Neural cell (in vitro differentiated cells): ENCODE data around the gene EYS. TPM values are rescaled to one million over a fixed set of nuclear protein-coding genes. Genes with fewer than 3 reads are reported as not detected.

Experiments
- H2AFZ ChIP-seq: fragments of 200-600, 300-800 bp; sonication (generic), shearing (Covaris generic); 2 replicates; pipeline ENCODE4 v1.6.0; 2014; ENCODE audit warnings: low read depth, mild to moderate bottlenecking, antibody characterized with exemption, low read length, moderate library complexity
- H3F3A ChIP-seq: fragments of 200-600 bp; shearing (Covaris generic); 2 replicates; pipeline ENCODE4 v1.6.1; 2016; ENCODE audit warnings: mild to moderate bottlenecking, moderate library complexity, mixed read lengths, antibody characterized with exemption, low read length; ENCODE audit not compliant: insufficient read depth, poor library complexity, severe bottlenecking
- H3K27ac ChIP-seq: fragments of 200-600, 300-800 bp; sonication (generic), shearing (Covaris generic); 2 replicates; pipeline ENCODE4 v1.5.1; 2014; ENCODE audit warnings: mild to moderate bottlenecking, low read length, moderate library complexity
- H3K27me3 ChIP-seq: fragments of 300-800, 200-600 bp; sonication (generic), shearing (Covaris generic); 2 replicates; pipeline ENCODE4 v1.6.0; 2014; ENCODE audit warnings: mild to moderate bottlenecking, low read depth, low read length, moderate library complexity; ENCODE audit not compliant: insufficient read depth
- H3K36me3 ChIP-seq: fragments of 300-800, 200-600 bp; sonication (generic), shearing (Covaris generic); 2 replicates; pipeline ENCODE4 v1.5.1; 2014; ENCODE audit warnings: mild to moderate bottlenecking, antibody characterized with exemption, low read length, moderate library complexity; ENCODE audit not compliant: insufficient read depth
- H3K4me2 ChIP-seq: fragments of 300-800, 200-600 bp; sonication (generic), shearing (Covaris generic); 2 replicates; pipeline ENCODE4 v1.6.0; 2014; ENCODE audit warnings: mild to moderate bottlenecking, low read length
- H3K4me3 ChIP-seq: fragments of 300-800, 200-600 bp; sonication (generic), shearing (Covaris generic); 2 replicates; pipeline ENCODE4 v1.5.1; 2014; ENCODE audit warnings: mild to moderate bottlenecking, low read length, moderate library complexity
- H3K79me2 ChIP-seq: fragments of 200-600 bp; shearing (Covaris generic); replicated peaks from 2 replicates; pipeline ENCODE4 v1.6.0; 2014; ENCODE audit warnings: mild to moderate bottlenecking, low read length, moderate library complexity; ENCODE audit not compliant: insufficient read depth
- H3K9ac ChIP-seq: fragments of 300-800, 200-600 bp; sonication (generic), shearing (Covaris generic); 2 replicates; pipeline ENCODE4 v1.6.1; 2016; ENCODE audit warnings: mild to moderate bottlenecking, low read length, mixed read lengths
- H3K9me2 ChIP-seq: fragments of 200-600 bp; shearing (Covaris generic); 2 replicates; pipeline ENCODE4 v1.6.1; 2016; ENCODE audit warnings: mild to moderate bottlenecking, low read length, mixed read lengths; ENCODE audit not compliant: insufficient read depth
- H3K9me3 ChIP-seq: fragments of 200-600, 300-800 bp; sonication (generic), shearing (Covaris generic); 2 replicates; pipeline ENCODE4 v1.6.1; 2016; ENCODE audit warnings: mild to moderate bottlenecking, mixed run types, low read length, moderate library complexity, mixed read lengths
- H4K20me1 ChIP-seq: fragments of 200-600 bp; shearing (Covaris generic); 2 replicates; pipeline ENCODE4 v1.6.1; 2016; ENCODE audit warnings: mild to moderate bottlenecking, mixed run types; ENCODE audit not compliant: insufficient read depth
- CTCF ChIP-seq: fragments of 450-650 bp; IDR thresholded peaks from 2 replicates; pipeline ENCODE4 v1.5.1; 2014; ENCODE audit warnings: antibody characterized with exemption, mild to moderate bottlenecking, moderate library complexity; ENCODE audit not compliant: poor library complexity, severe bottlenecking
- EP300 ChIP-seq: fragments of 450-650 bp; conservative IDR thresholded peaks from 2 replicates; pipeline ENCODE4 v1.6.1; 2014; ENCODE audit warnings: antibody characterized with exemption, mild to moderate bottlenecking, moderate library complexity; ENCODE audit not compliant: poor library complexity, severe bottlenecking
- EZH2 ChIP-seq: fragments of 200-600, 300-800 bp; shearing (Covaris generic), sonication (generic); IDR thresholded peaks from 2 replicates; pipeline ENCODE4 v1.6.1; 2014; ENCODE audit warnings: antibody characterized with exemption, low read length, borderline replicate concordance, mild to moderate bottlenecking; ENCODE audit not compliant: insufficient read depth, poor library complexity, severe bottlenecking
- MXI1 ChIP-seq: fragments of 450-650 bp; conservative IDR thresholded peaks from 2 replicates; pipeline ENCODE4 v1.6.1; 2014; ENCODE audit warnings: antibody characterized with exemption, mild to moderate bottlenecking; ENCODE audit not compliant: poor library complexity, severe bottlenecking
- POLR2AphosphoS5 ChIP-seq: IDR thresholded peaks from 2 replicates; pipeline ENCODE4 v1.6.1; 2012
- RAD21 ChIP-seq: fragments of 450-650 bp; conservative IDR thresholded peaks from 2 replicates; pipeline ENCODE4 v1.6.1; 2014; ENCODE audit warnings: antibody characterized with exemption, mild to moderate bottlenecking, moderate library complexity
- REST ChIP-seq: IDR thresholded peaks from 2 replicates; pipeline ENCODE4 v1.6.1; 2012; ENCODE audit warnings: borderline replicate concordance
- SMC3 ChIP-seq: fragments of 450-650 bp; conservative IDR thresholded peaks from 2 replicates; pipeline ENCODE4 v1.6.1; 2014; ENCODE audit warnings: antibody characterized with exemption, mild to moderate bottlenecking, moderate library complexity; ENCODE audit not compliant: poor library complexity
- TAF1 ChIP-seq: IDR thresholded peaks from 2 replicates; pipeline ENCODE4 v1.6.1; 2012; ENCODE audit warnings: low read depth
- polyA plus RNA-seq: library from polyadenylated mRNA; depleted of rRNA; stranded (reverse); fragments of >200 nt; gene quantifications from 2 replicates; pipeline ENCODE4 v1.2.3, GENCODE V29; 2014

The EYS gene
- polyA plus RNA-seq, 1 donor from 2014 or later = 0.38 TPM

GRCh38 chr6:65126667-65127066, 580.4 kb downstream of the EYS start:
- H3K79me2 ChIP-seq = no peaks in the 10 kb centered on the region
- H3K27me3 ChIP-seq = no peaks in the 10 kb centered on the region
- H3K27ac ChIP-seq = no peak overlapping the region
- no peaks in the 10 kb centered on the region for H3K36me3 ChIP-seq
- TF ChIP-seq RAD21 (no peak), CTCF (no peak), EP300 (no peak), SMC3 (no peak), MXI1 (no peak), EZH2 (no peak)
- no peaks in the 10 kb centered on the region for H3F3A ChIP-seq
- no peak overlapping the region for H3K9ac ChIP-seq
- H3K4me3 ChIP-seq = no peak overlapping the region
- H2AFZ ChIP-seq = no peak overlapping the region
- no peaks in the 10 kb centered on the region for H3K9me3 ChIP-seq
- H3K9me2 ChIP-seq = no peaks in the 10 kb centered on the region
- H3K4me2 ChIP-seq = no peak overlapping the region
- no peaks in the 10 kb centered on the region for H4K20me1 ChIP-seq

- no peaks in the 10 kb centered on the region for H3K79me2 ChIP-seq
- TF ChIP-seq EZH2 (no peak), SMC3 (no peak), TAF1 (no peak), REST (no peak)
- no peak overlapping the region for H3K27ac ChIP-seq
- H3K9me3 ChIP-seq = no peaks in the 10 kb centered on the region
- H4K20me1 ChIP-seq = no peaks in the 10 kb centered on the region
- no peaks in the 10 kb centered on the region for H3K9me2 ChIP-seq
- no peak overlapping the region for H3K4me3 ChIP-seq
- H3K9ac ChIP-seq = no peak overlapping the region
- H3K36me3 ChIP-seq = no peaks in the 10 kb centered on the region
- no peaks in the 10 kb centered on the region for H3K27me3 ChIP-seq
- H3F3A ChIP-seq = no peaks in the 10 kb centered on the region
- H2AFZ ChIP-seq = no peak overlapping the region
- no peak overlapping the region for H3K4me2 ChIP-seq
These were observed 583.5 kb downstream of the EYS start for GRCh38 chr6:65123521-65123920.

- Histone ChIP-seq H2AFZ (no peak overlapping the region), H4K20me1 (no peaks in the 10 kb centered on the region), H3K27ac (no peak overlapping the region), H3K9me2 (no peaks in the 10 kb centered on the region), H3K36me3 (no peaks in the 10 kb centered on the region), H3K27me3 (no peaks in the 10 kb centered on the region), H3K4me2 (no peak overlapping the region), H3K79me2 (no peaks in the 10 kb centered on the region), H3K9ac (no peak overlapping the region), H3F3A (no peaks in the 10 kb centered on the region), H3K9me3 (no peaks in the 10 kb centered on the region), H3K4me3 (no peak overlapping the region)
- TF ChIP-seq SMC3 (no peak), MXI1 (no peak), POLR2AphosphoS5 (no peak), TAF1 (no peak), CTCF (no peak)
These were observed 589.1 kb downstream of the EYS start for GRCh38 chr6:65117817-65118409.
